Measurements from ENCODE around the gene GOLT1A. TPM values are rescaled to one million over a fixed set of nuclear protein-coding genes. Genes with fewer than 3 reads are reported as not detected.

GOLT1A gene
- total and polyA plus RNA-seq, 2 donors (not counting 1 experiment from before 2014, with no cell fraction given), result not detected

DNA sequence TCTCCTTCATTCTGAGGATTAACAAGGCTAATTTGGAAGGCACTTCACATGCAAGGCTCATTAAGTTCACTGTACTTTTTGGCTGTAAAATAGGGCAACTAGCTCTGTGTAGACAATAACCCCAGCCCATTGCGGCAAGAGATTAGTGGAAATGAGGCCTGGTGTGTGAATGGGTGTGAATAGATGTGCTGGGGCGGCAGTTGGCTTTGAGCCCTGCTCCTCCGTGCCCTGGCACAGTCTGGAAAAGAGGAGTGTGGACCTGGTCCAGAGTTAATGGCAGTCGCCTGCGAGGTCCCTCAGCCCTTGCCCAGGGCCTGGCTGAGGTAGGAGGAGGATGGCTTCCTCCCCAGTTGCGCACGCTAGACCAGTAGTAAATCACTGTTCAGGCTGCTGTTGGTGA, 22.3 kb downstream of the GOLT1A start:
- no peak overlapping the region for H3K27ac ChIP-seq (ENCODE audit: low read length in 2 of 2)
- TF ChIP-seq EZH2 (IDR thresholded peaks at IDR 0.05; ENCODE audit: borderline replicate concordance, insufficient read depth, low read depth, low read length, poor library complexity, severe bottlenecking), result no peak
- TF ChIP-seq, protein P1, sequence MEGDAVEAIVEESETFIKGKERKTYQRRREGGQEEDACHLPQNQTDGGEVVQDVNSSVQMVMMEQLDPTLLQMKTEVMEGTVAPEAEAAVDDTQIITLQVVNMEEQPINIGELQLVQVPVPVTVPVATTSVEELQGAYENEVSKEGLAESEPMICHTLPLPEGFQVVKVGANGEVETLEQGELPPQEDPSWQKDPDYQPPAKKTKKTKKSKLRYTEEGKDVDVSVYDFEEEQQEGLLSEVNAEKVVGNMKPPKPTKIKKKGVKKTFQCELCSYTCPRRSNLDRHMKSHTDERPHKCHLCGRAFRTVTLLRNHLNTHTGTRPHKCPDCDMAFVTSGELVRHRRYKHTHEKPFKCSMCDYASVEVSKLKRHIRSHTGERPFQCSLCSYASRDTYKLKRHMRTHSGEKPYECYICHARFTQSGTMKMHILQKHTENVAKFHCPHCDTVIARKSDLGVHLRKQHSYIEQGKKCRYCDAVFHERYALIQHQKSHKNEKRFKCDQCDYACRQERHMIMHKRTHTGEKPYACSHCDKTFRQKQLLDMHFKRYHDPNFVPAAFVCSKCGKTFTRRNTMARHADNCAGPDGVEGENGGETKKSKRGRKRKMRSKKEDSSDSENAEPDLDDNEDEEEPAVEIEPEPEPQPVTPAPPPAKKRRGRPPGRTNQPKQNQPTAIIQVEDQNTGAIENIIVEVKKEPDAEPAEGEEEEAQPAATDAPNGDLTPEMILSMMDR (IDR thresholded peaks at IDR 0.05), result no peak
- peaks cover 12 to 14% of the 10 kb centered on the region in 2 donors for H3K4me1 ChIP-seq (ENCODE audit: control insufficient read depth in 2 of 2, insufficient read depth in 2 of 2, low read length in 2 of 2)
- intact Hi-C loops (cut with micrococcal nuclease), result no loop called here
- no peak overlapping the region for H3K4me3 ChIP-seq (ENCODE audit: control extremely low read depth in 1 of 5, extremely low read depth in 1 of 5, insufficient read depth in 1 of 5, low read depth in 2 of 5, low read length in 4 of 5)
- H3K9ac ChIP-seq (ENCODE audit: low read length), result no peak overlapping the region
- H3K27me3 Mint-ChIP-seq, result peaks cover 54% of the 10 kb centered on the region
- H3K79me2 ChIP-seq (ENCODE audit: control insufficient read depth, insufficient read depth, low read length), result no peaks in the 10 kb centered on the region
- H3K4me2 ChIP-seq (replicated peaks; ENCODE audit: low read depth, low read length, poor library complexity, severe bottlenecking), result no peak overlapping the region
- no peaks in the 10 kb centered on the region for H3K9me3 Mint-ChIP-seq (ENCODE audit: insufficient read depth)
- no peaks in the 10 kb centered on the region for H4K20me1 ChIP-seq (ENCODE audit: control insufficient read depth, insufficient read depth, low read length, poor library complexity, severe bottlenecking)
- ChIA-PET POLR2A (no interaction called here), CTCF (no interaction called here)
- no peak overlapping the region for H2AFZ ChIP-seq (ENCODE audit: insufficient read depth, low read depth, low read length, poor library complexity, severe bottlenecking)
- 98% methylated on average over 5 of the region's 7 CpGs for WGBS (ENCODE audit: insufficient coverage)
- H3K4me1 Mint-ChIP-seq, result peaks cover 13% of the 10 kb centered on the region
- no peak overlapping the region for H3K27ac Mint-ChIP-seq
- H3K36me3 ChIP-seq (replicated peaks in 1 of 2; ENCODE audit: control extremely low read depth in 1 of 2, control insufficient read depth in 1 of 2, extremely low read depth in 1 of 2, insufficient read depth in 2 of 2, low read length in 1 of 2), result no peaks in the 10 kb centered on the region
- H3K9me3 ChIP-seq (ENCODE audit: control extremely low read depth in 1 of 3, control insufficient read depth in 2 of 3, insufficient read depth in 1 of 3, low read length in 2 of 3), result no peaks in the 10 kb centered on the region
- ATAC-seq (ENCODE audit: low read depth) (no peak), DNase-seq (no peak)
- no peak overlapping the region for H3K4me3 Mint-ChIP-seq
- H3K27me3 ChIP-seq (replicated peaks in 1 of 4; ENCODE audit: control extremely low read depth in 1 of 4, control insufficient read depth in 3 of 4, insufficient read depth in 4 of 4, low read length in 3 of 4), result peaks cover 0 to 51% (median 14%) of the 10 kb centered on the region in 4 experiments

DNA sequence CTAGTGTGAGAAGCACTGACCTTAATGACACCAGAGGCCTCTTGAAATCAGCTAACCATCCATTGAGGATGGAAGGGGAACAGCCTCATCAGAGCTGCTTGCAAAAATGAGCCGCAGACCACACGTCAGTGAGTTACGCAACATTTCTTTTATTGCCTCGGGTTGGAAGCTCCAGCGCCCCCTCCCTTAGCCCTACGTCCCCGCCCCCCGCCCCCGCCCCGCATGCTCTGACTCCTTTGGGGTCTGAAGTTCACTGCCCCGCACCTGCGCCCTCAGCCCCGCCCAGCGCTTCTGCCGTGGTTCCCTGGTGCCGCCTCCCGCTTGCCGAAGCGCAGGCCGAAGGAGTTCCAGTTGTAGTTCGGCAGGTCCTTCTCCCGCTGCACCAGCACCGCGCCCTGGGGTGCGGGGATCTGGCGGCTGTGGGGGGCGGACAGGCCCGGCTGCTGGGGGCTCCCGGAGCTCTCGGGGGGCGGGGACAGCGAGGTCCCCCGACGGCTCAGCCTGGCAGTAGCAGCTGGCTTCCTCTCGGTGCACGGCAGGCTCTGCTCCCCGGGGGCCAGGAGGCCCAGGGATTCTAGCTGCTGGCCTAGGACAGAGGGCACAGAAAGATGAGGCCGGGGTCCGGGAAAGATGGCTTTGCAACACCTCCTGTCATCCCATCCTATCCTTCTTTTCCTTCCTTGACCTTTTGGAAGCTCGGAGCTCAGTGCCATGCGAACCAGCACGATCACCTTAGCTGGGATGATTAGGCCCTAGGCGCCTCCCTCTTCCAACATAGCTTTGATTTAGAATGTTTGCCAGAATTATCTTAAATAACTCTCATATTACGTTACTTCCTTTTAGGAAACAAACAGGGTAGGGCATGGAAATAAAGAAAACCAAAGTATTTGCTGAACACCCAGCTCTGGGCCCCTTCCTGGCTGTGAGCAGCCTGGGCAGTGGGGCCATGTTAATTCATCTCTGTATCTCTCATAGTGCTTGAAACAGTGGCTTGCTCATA, 23.3 kb downstream of the GOLT1A start:
- CTCF ChIA-PET, result interaction anchor here (1.4 kb wide), 1 partner anchor 16 kb away, joined by 3 read pairs; no protein-coding TSS in a partner anchor
- Mint-ChIP-seq H3K4me3 (peak overlapping the region; percentile 47), H3K9me3 (ENCODE audit: insufficient read depth) (no peaks in the 10 kb centered on the region), H3K4me1 (peaks cover 13% of the 10 kb centered on the region), H3K27ac (no peak overlapping the region), H3K27me3 (peaks cover 54% of the 10 kb centered on the region)
- H2AFZ ChIP-seq (ENCODE audit: insufficient read depth, low read depth, low read length, poor library complexity, severe bottlenecking), result peak overlapping the region; percentile 49
- H3K79me2 ChIP-seq (ENCODE audit: control insufficient read depth, insufficient read depth, low read length), result no peaks in the 10 kb centered on the region
- peak; percentile 28 for ATAC-seq (ENCODE audit: low read depth)
- peak overlapping the region; percentile 64 for H3K4me2 ChIP-seq (replicated peaks; ENCODE audit: low read depth, low read length, poor library complexity, severe bottlenecking)
- DNase-seq, result peak; percentile 20
- H3K27ac ChIP-seq (ENCODE audit: low read length in 2 of 2), result no peak overlapping the region
- intact Hi-C loops (cut with micrococcal nuclease), result no loop called here
- H3K36me3 ChIP-seq (replicated peaks in 1 of 2; ENCODE audit: control extremely low read depth in 1 of 2, control insufficient read depth in 1 of 2, extremely low read depth in 1 of 2, insufficient read depth in 2 of 2, low read length in 1 of 2), result no peaks in the 10 kb centered on the region
- H3K4me3 ChIP-seq (ENCODE audit: control extremely low read depth in 1 of 5, extremely low read depth in 1 of 5, insufficient read depth in 1 of 5, low read depth in 2 of 5, low read length in 4 of 5), result peak overlapping the region in 1 of 5 experiments; percentile 21
- H3K4me1 ChIP-seq (ENCODE audit: control insufficient read depth in 2 of 2, insufficient read depth in 2 of 2, low read length in 2 of 2), result peaks cover 12 to 14% of the 10 kb centered on the region in 2 donors
- 3% methylated on average over 36 of the region's 44 CpGs for WGBS (ENCODE audit: insufficient coverage)
- no peaks in the 10 kb centered on the region for H3K9me3 ChIP-seq (ENCODE audit: control extremely low read depth in 1 of 3, control insufficient read depth in 2 of 3, insufficient read depth in 1 of 3, low read length in 2 of 3)
- H4K20me1 ChIP-seq (ENCODE audit: control insufficient read depth, insufficient read depth, low read length, poor library complexity, severe bottlenecking), result no peaks in the 10 kb centered on the region
- TF ChIP-seq, protein P1 (IDR thresholded peaks at IDR 0.05), result no peak
- TF ChIP-seq EZH2 (IDR thresholded peaks at IDR 0.05; ENCODE audit: borderline replicate concordance, insufficient read depth, low read depth, low read length, poor library complexity, severe bottlenecking), result no peak
- H3K9ac ChIP-seq (ENCODE audit: low read length), result peak overlapping the region; percentile 37
- H3K27me3 ChIP-seq (replicated peaks in 1 of 4; ENCODE audit: control extremely low read depth in 1 of 4, control insufficient read depth in 3 of 4, insufficient read depth in 4 of 4, low read length in 3 of 4), result peaks cover 0 to 51% (median 16%) of the 10 kb centered on the region in 4 experiments
- POLR2A ChIA-PET, result no interaction called here
